ENCODE measurements around the gene OSBPL1A. TPM values are rescaled to one million over a fixed set of nuclear protein-coding genes. Genes with fewer than 3 reads are reported as not detected.
"Not testable (repeated sequence)": the region's sequence is repeated elsewhere in the genome, so short reads cannot be mapped to it uniquely, and the experiment has no call there.

Gene OSBPL1A
- total and polyA plus RNA-seq, 12 donors = 18.7 to 116 (median 60.0) TPM

DNA sequence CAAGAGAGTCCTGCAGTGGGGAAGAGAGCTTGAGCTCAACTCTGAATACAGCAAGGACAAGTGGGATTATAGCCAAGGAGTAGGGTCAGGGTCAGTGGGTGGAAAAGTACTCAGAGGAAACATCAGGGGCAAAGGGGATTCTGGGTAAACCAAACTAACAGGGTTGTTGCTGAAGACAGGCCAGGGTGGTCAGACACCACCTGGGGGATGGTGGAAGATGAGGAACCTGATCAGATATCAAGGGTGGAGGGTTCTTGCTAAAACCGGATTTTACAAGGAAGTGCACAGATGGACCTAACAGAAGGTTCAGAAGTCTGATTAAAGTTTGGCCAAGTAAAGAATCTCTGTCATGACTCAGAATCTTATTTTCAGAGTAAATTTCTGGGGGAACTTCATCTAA is 16.5 kb downstream of the OSBPL1A start:
- Histone ChIP-seq H3K36me3 (replicated peaks in 1 of 2) (no peaks in the 10 kb centered on the region), H3K9me3 (replicated peaks in 1 of 3) (no peaks in the 10 kb centered on the region), H3K27ac (no peak overlapping the region), H3K27me3 (no peaks in the 10 kb centered on the region), H3K4me1 (replicated peaks in 1 of 2) (peaks cover 7 to 10% of the 10 kb centered on the region in 2 donors), H3K4me3 (no peak overlapping the region)
- DNase-seq = peak in 2 of 7 donors; percentile 20 to 39
- TF ChIP-seq, protein P1, sequence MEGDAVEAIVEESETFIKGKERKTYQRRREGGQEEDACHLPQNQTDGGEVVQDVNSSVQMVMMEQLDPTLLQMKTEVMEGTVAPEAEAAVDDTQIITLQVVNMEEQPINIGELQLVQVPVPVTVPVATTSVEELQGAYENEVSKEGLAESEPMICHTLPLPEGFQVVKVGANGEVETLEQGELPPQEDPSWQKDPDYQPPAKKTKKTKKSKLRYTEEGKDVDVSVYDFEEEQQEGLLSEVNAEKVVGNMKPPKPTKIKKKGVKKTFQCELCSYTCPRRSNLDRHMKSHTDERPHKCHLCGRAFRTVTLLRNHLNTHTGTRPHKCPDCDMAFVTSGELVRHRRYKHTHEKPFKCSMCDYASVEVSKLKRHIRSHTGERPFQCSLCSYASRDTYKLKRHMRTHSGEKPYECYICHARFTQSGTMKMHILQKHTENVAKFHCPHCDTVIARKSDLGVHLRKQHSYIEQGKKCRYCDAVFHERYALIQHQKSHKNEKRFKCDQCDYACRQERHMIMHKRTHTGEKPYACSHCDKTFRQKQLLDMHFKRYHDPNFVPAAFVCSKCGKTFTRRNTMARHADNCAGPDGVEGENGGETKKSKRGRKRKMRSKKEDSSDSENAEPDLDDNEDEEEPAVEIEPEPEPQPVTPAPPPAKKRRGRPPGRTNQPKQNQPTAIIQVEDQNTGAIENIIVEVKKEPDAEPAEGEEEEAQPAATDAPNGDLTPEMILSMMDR (IDR thresholded peaks at IDR 0.05) = no peak
- no peak for TF ChIP-seq POLR2A (IDR thresholded peaks at IDR 0.05)
- 32 to 63% (median 58%) methylated on average over 1 of the region's 1 CpG for WGBS, 4 donors
- intact Hi-C loops (cut with DNase I) = no loop called here

DNA sequence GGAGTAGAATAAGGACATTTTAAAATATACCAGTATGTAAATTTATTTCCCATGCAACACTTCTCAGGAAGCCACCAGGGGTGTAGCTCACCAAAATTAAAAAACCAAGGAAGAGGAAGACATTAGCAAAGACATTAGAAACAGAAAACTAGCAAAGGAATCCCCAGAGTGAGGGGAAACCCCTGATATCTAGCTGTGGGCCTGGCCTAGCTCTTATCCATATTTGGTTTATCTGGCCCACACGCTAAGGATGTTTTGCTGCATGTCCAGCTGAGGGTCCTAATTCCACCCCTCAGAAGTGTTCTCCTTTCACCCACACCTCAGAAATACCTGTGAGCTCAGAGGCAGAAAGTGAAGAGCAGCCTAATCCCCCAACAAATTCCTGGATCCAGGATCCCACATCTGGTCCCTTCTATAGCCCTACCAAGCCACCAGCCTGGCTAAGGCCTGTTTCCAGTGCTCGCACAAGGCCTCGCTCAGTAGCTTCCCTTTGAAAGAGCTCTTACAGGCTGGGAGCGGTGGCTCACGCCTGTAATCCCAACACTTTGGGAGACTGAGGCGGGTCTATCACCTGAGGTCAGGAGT is 17.4 kb downstream of the OSBPL1A start:
- Histone ChIP-seq H3K9me3 (replicated peaks in 1 of 3) (no peaks in the 10 kb centered on the region), H3K27ac (no peak overlapping the region), H3K36me3 (replicated peaks in 1 of 2) (no peaks in the 10 kb centered on the region), H3K4me1 (replicated peaks in 1 of 2) (peaks cover 7 to 10% of the 10 kb centered on the region in 2 donors), H3K4me3 (no peak overlapping the region), H3K27me3 (no peaks in the 10 kb centered on the region)
- DNase-seq = no peak
- TF ChIP-seq, protein P1 (IDR thresholded peaks at IDR 0.05) = no peak
- no peak for TF ChIP-seq POLR2A (IDR thresholded peaks at IDR 0.05)
- 93 to 98% (median 96%) methylated on average over 6 of the region's 6 CpGs for WGBS, 4 donors
- intact Hi-C loops (cut with DNase I) = no loop called here

DNA sequence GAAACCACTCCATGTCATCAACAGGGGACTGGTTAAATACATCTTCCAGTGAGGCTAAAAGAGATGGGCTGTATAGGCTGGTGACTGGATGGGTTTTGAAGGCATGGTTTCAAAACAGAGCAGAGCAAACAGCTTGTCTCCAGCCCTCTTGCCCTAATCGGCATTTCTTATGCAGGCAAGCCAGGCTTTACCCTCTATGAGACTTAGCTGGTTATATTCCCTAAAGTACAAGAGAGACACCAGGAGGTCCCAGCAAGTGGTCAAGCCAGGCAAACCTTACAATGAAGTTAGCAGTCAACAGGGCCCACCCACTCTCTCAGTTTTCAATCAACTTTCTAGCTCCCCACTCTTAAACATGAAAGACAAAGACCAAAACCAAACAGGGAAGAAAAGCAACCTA is 19.0 kb downstream of the OSBPL1A start:
- H3K4me3 ChIP-seq = no peak overlapping the region
- TF ChIP-seq, protein P1 (IDR thresholded peaks at IDR 0.05) = no peak
- no peak for TF ChIP-seq POLR2A (IDR thresholded peaks at IDR 0.05)
- no peak for DNase-seq
- no peaks in the 10 kb centered on the region for H3K36me3 ChIP-seq (replicated peaks in 1 of 2)
- peaks cover 7 to 10% of the 10 kb centered on the region in 2 donors for H3K4me1 ChIP-seq (replicated peaks in 1 of 2)
- H3K9me3 ChIP-seq (replicated peaks in 1 of 3) = no peaks in the 10 kb centered on the region
- intact Hi-C loops (cut with DNase I) = no loop called here
- no peak overlapping the region for H3K27ac ChIP-seq
- H3K27me3 ChIP-seq = no peaks in the 10 kb centered on the region
- WGBS, 4 donors = 81 to 100% (median 86%) methylated on average over 1 of the region's 1 CpG

DNA sequence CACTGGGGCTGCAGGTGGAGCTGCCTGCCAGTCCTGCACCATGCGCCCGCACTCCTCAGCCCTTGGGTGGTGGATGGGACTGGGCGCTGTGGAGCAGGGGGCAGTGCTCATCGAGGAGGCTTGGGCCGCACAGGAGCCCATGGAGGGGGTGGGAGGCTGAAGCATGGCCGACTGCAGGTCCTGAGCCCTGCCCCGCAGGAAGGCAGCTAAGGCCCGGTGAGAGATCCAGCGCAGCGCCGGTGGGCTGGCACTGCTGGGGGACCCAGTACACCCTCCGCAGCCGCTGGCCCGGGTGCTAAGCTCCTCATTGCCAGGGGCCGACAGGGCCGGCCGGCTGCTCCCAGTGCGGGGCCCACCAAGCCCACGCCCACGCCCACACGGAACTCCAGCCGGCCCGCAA is 21.1 kb downstream of the OSBPL1A start:
- H3K9me3 ChIP-seq (replicated peaks in 1 of 3); DNase-seq; H3K4me3 ChIP-seq; intact Hi-C loops (cut with DNase I); H3K27ac ChIP-seq; H3K4me1 ChIP-seq (replicated peaks in 1 of 2); H3K36me3 ChIP-seq (replicated peaks in 1 of 2); H3K27me3 ChIP-seq: not testable (repeated sequence)
- WGBS, 4 donors = 98 to 100% (median 98%) methylated on average over 4 to 23 of the region's 23 CpGs; no CpG with 5 or more reads in 1 of the 4 donors

DNA sequence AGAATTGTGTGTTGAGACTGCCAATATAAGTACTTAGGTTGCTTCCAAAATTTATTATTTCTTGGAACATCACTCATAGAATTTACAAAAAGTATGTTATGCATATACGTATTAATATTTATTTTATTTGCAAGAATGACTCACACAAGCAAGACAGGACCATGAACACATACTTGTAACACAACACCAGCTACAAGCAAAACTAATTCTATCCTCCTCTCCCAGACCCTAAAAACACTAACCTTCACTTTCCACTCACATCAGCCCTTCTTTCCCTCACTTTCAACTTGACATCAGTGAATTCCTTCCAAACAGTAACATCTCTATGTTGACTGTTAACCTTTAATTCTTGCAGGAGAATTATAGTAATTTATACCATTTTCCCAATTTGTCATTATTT is 24.3 kb downstream of the OSBPL1A start:
- no peak for DNase-seq
- intact Hi-C loops (cut with DNase I) = no loop called here
- Histone ChIP-seq H3K36me3 (replicated peaks in 1 of 2) (no peaks in the 10 kb centered on the region), H3K27ac (no peak overlapping the region), H3K9me3 (replicated peaks in 1 of 3) (no peaks in the 10 kb centered on the region), H3K27me3 (no peaks in the 10 kb centered on the region), H3K4me3 (no peak overlapping the region), H3K4me1 (replicated peaks in 1 of 2) (no peaks in the 10 kb centered on the region)
- TF ChIP-seq, protein P1 (IDR thresholded peaks at IDR 0.05) = no peak
- no peak for TF ChIP-seq POLR2A (IDR thresholded peaks at IDR 0.05)
- 86 to 100% (median 92%) methylated on average over 1 of the region's 1 CpG for WGBS, 4 donors
